ENCODE measurements around the gene CGB1.
"Not testable (repeated sequence)": the region's sequence is repeated elsewhere in the genome, so short reads cannot be mapped to it uniquely, and the experiment has no call there.

The CGB1 gene

GRCh38 chr19:49031642-49032301 is 4.9 kb downstream of the CGB1 start, which contains the start of gene CGB2:
Gene CGB2 (plus strand): TSS chr19:49031890. CDS start chr19:49032096, 206 bp downstream.
- not testable (repeated sequence) for H3K27me3 ChIP-seq (ENCODE audit: insufficient read depth, low read length); H3F3A ChIP-seq (ENCODE audit: insufficient read depth, low read length); H3K4me3 ChIP-seq (ENCODE audit: low read depth, low read length, poor library complexity, severe bottlenecking); H2AFZ ChIP-seq (ENCODE audit: low read length); H3K4me2 ChIP-seq (ENCODE audit: low read length); H3K36me3 ChIP-seq (ENCODE audit: insufficient read depth, low read length); H3K27ac ChIP-seq (ENCODE audit: low read depth, low read length, poor library complexity, severe bottlenecking); H3K9me3 ChIP-seq (ENCODE audit: low read length); H3K4me1 ChIP-seq (ENCODE audit: insufficient read depth, low read length, severe bottlenecking); H3K9me2 ChIP-seq (ENCODE audit: low read depth, low read length); H3K79me2 ChIP-seq (ENCODE audit: insufficient read depth, low read length); H4K20me1 ChIP-seq (ENCODE audit: insufficient read depth, low read length); H3K9ac ChIP-seq (ENCODE audit: low read length)
- TF ChIP-seq CTCF (IDR thresholded peaks at IDR 0.05; ENCODE audit: low read length) = peak; percentile 46; the same call in 1 of the 2 replicates

- not testable (repeated sequence) for H3F3A ChIP-seq (ENCODE audit: insufficient read depth, low read length); H3K4me3 ChIP-seq (ENCODE audit: low read depth, low read length, poor library complexity, severe bottlenecking); H3K79me2 ChIP-seq (ENCODE audit: insufficient read depth, low read length); H3K27me3 ChIP-seq (ENCODE audit: insufficient read depth, low read length); H4K20me1 ChIP-seq (ENCODE audit: insufficient read depth, low read length); H3K27ac ChIP-seq (ENCODE audit: low read depth, low read length, poor library complexity, severe bottlenecking); H3K4me2 ChIP-seq (ENCODE audit: low read length); H3K9ac ChIP-seq (ENCODE audit: low read length); H2AFZ ChIP-seq (ENCODE audit: low read length); H3K9me3 ChIP-seq (ENCODE audit: low read length); H3K4me1 ChIP-seq (ENCODE audit: insufficient read depth, low read length, severe bottlenecking); H3K9me2 ChIP-seq (ENCODE audit: low read depth, low read length); H3K36me3 ChIP-seq (ENCODE audit: insufficient read depth, low read length)
These were observed 6.4 kb downstream of the CGB1 start for GRCh38 chr19:49030323-49030722.

- H3K9ac ChIP-seq (ENCODE audit: low read length); H3K9me3 ChIP-seq (ENCODE audit: low read length); H3K79me2 ChIP-seq (ENCODE audit: insufficient read depth, low read length); H3K4me3 ChIP-seq (ENCODE audit: low read depth, low read length, poor library complexity, severe bottlenecking); H3K36me3 ChIP-seq (ENCODE audit: insufficient read depth, low read length); H3F3A ChIP-seq (ENCODE audit: insufficient read depth, low read length); H3K27ac ChIP-seq (ENCODE audit: low read depth, low read length, poor library complexity, severe bottlenecking); H3K9me2 ChIP-seq (ENCODE audit: low read depth, low read length); H3K27me3 ChIP-seq (ENCODE audit: insufficient read depth, low read length); H2AFZ ChIP-seq (ENCODE audit: low read length); H3K4me1 ChIP-seq (ENCODE audit: insufficient read depth, low read length, severe bottlenecking); H3K4me2 ChIP-seq (ENCODE audit: low read length); H4K20me1 ChIP-seq (ENCODE audit: insufficient read depth, low read length): not testable (repeated sequence)
These were observed 6.9 kb downstream of the CGB1 start for GRCh38 chr19:49029749-49030148.

- H3K4me3 ChIP-seq (ENCODE audit: low read depth, low read length, poor library complexity, severe bottlenecking); H3K27ac ChIP-seq (ENCODE audit: low read depth, low read length, poor library complexity, severe bottlenecking); H3K27me3 ChIP-seq (ENCODE audit: insufficient read depth, low read length): not testable (repeated sequence)
These were observed 8.0 kb downstream of the CGB1 start for GRCh38 chr19:49028686-49029085.

GRCh38 chr19:49025599-49025998 is 11.1 kb downstream of the CGB1 start:
- H3K36me3 ChIP-seq (ENCODE audit: insufficient read depth, low read length); H3K4me3 ChIP-seq (ENCODE audit: low read depth, low read length, poor library complexity, severe bottlenecking); H3K4me2 ChIP-seq (ENCODE audit: low read length); H3K9ac ChIP-seq (ENCODE audit: low read length); H3K9me3 ChIP-seq (ENCODE audit: low read length); H4K20me1 ChIP-seq (ENCODE audit: insufficient read depth, low read length); H3K9me2 ChIP-seq (ENCODE audit: low read depth, low read length); H3K27ac ChIP-seq (ENCODE audit: low read depth, low read length, poor library complexity, severe bottlenecking); H3F3A ChIP-seq (ENCODE audit: insufficient read depth, low read length); H3K79me2 ChIP-seq (ENCODE audit: insufficient read depth, low read length); H3K27me3 ChIP-seq (ENCODE audit: insufficient read depth, low read length); H2AFZ ChIP-seq (ENCODE audit: low read length): not testable (repeated sequence)
- peaks cover 10% of the 10 kb centered on the region for H3K4me1 ChIP-seq (ENCODE audit: insufficient read depth, low read length, severe bottlenecking)

More at GRCh38 chr19:49028686-49029085, 8.0 kb downstream of the CGB1 start:
- not testable (repeated sequence) for H2AFZ ChIP-seq (ENCODE audit: low read length); H3K9me3 ChIP-seq (ENCODE audit: low read length); H3K9ac ChIP-seq (ENCODE audit: low read length); H3K4me2 ChIP-seq (ENCODE audit: low read length); H3K4me1 ChIP-seq (ENCODE audit: insufficient read depth, low read length, severe bottlenecking); H3K79me2 ChIP-seq (ENCODE audit: insufficient read depth, low read length); H3K9me2 ChIP-seq (ENCODE audit: low read depth, low read length); H3F3A ChIP-seq (ENCODE audit: insufficient read depth, low read length); H4K20me1 ChIP-seq (ENCODE audit: insufficient read depth, low read length); H3K36me3 ChIP-seq (ENCODE audit: insufficient read depth, low read length)

GRCh38 chr19:49025088-49025487 is 11.6 kb downstream of the CGB1 start:
- H4K20me1 ChIP-seq (ENCODE audit: insufficient read depth, low read length); H3K9me3 ChIP-seq (ENCODE audit: low read length); H3K9ac ChIP-seq (ENCODE audit: low read length); H3K9me2 ChIP-seq (ENCODE audit: low read depth, low read length); H3F3A ChIP-seq (ENCODE audit: insufficient read depth, low read length); H3K27ac ChIP-seq (ENCODE audit: low read depth, low read length, poor library complexity, severe bottlenecking); H3K4me3 ChIP-seq (ENCODE audit: low read depth, low read length, poor library complexity, severe bottlenecking); H2AFZ ChIP-seq (ENCODE audit: low read length); H3K79me2 ChIP-seq (ENCODE audit: insufficient read depth, low read length); H3K36me3 ChIP-seq (ENCODE audit: insufficient read depth, low read length); H3K4me2 ChIP-seq (ENCODE audit: low read length); H3K27me3 ChIP-seq (ENCODE audit: insufficient read depth, low read length): not testable (repeated sequence)
- peaks cover 15% of the 10 kb centered on the region for H3K4me1 ChIP-seq (ENCODE audit: insufficient read depth, low read length, severe bottlenecking)

DNA sequence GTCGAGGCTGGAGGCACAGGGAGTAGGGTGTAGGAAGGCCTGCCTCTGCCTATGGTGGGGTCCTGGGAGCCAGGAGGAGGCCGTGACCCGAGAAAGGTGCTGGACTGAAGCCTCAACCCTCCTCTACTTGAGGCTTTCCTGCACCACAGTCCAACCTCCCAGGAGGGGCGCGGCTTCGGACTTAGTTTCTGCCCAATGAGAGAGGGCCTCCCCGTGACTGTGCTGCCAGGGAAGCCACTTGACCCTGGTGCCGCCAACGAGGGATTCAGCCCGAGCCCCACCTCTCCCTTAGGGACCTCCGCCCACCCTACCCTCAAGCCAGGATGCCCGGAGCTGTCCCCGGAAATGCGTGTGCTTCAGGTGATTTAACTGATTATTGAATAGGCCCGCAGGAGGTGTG is 12.5 kb downstream of the CGB1 start, which contains the start of gene CGB3:
CGB3 (minus strand) TSS at position 101 of the 400 bp plus-strand sequence. CDS start 362 bp downstream, outside the sequence.
- not testable (repeated sequence) for H3K9me3 ChIP-seq (ENCODE audit: low read length); H3K36me3 ChIP-seq (ENCODE audit: insufficient read depth, low read length); H3K4me2 ChIP-seq (ENCODE audit: low read length); H3F3A ChIP-seq (ENCODE audit: insufficient read depth, low read length); H3K9me2 ChIP-seq (ENCODE audit: low read depth, low read length); H2AFZ ChIP-seq (ENCODE audit: low read length); H3K9ac ChIP-seq (ENCODE audit: low read length); H3K27ac ChIP-seq (ENCODE audit: low read depth, low read length, poor library complexity, severe bottlenecking); H4K20me1 ChIP-seq (ENCODE audit: insufficient read depth, low read length); H3K27me3 ChIP-seq (ENCODE audit: insufficient read depth, low read length); H3K79me2 ChIP-seq (ENCODE audit: insufficient read depth, low read length); H3K4me3 ChIP-seq (ENCODE audit: low read depth, low read length, poor library complexity, severe bottlenecking)
- peaks cover 24% of the 10 kb centered on the region for H3K4me1 ChIP-seq (ENCODE audit: insufficient read depth, low read length, severe bottlenecking)

All from OCI-LY1 (cell line).